Neural cell (in vitro differentiated cells): Measurements from ENCODE around the gene PLA2G4E. TPM values are rescaled to one million over a fixed set of nuclear protein-coding genes. Genes with fewer than 3 reads are reported as not detected.

Experiments used
- H2AFZ ChIP-seq: fragments of 200-600, 300-800 bp; sonication (generic), shearing (Covaris generic); 2 replicates; pipeline ENCODE4 v1.6.0; 2014; ENCODE audit warnings: low read depth, mild to moderate bottlenecking, antibody characterized with exemption, low read length, moderate library complexity
- H3F3A ChIP-seq: fragments of 200-600 bp; shearing (Covaris generic); 2 replicates; pipeline ENCODE4 v1.6.1; 2016; ENCODE audit warnings: mild to moderate bottlenecking, moderate library complexity, mixed read lengths, antibody characterized with exemption, low read length; ENCODE audit not compliant: insufficient read depth, poor library complexity, severe bottlenecking
- H3K27ac ChIP-seq: fragments of 200-600, 300-800 bp; sonication (generic), shearing (Covaris generic); 2 replicates; pipeline ENCODE4 v1.5.1; 2014; ENCODE audit warnings: mild to moderate bottlenecking, low read length, moderate library complexity
- H3K27me3 ChIP-seq: fragments of 300-800, 200-600 bp; sonication (generic), shearing (Covaris generic); 2 replicates; pipeline ENCODE4 v1.6.0; 2014; ENCODE audit warnings: mild to moderate bottlenecking, low read depth, low read length, moderate library complexity; ENCODE audit not compliant: insufficient read depth
- H3K36me3 ChIP-seq: fragments of 300-800, 200-600 bp; sonication (generic), shearing (Covaris generic); 2 replicates; pipeline ENCODE4 v1.5.1; 2014; ENCODE audit warnings: mild to moderate bottlenecking, antibody characterized with exemption, low read length, moderate library complexity; ENCODE audit not compliant: insufficient read depth
- H3K4me2 ChIP-seq: fragments of 300-800, 200-600 bp; sonication (generic), shearing (Covaris generic); 2 replicates; pipeline ENCODE4 v1.6.0; 2014; ENCODE audit warnings: mild to moderate bottlenecking, low read length
- H3K4me3 ChIP-seq: fragments of 300-800, 200-600 bp; sonication (generic), shearing (Covaris generic); 2 replicates; pipeline ENCODE4 v1.5.1; 2014; ENCODE audit warnings: mild to moderate bottlenecking, low read length, moderate library complexity
- H3K79me2 ChIP-seq: fragments of 200-600 bp; shearing (Covaris generic); replicated peaks from 2 replicates; pipeline ENCODE4 v1.6.0; 2014; ENCODE audit warnings: mild to moderate bottlenecking, low read length, moderate library complexity; ENCODE audit not compliant: insufficient read depth
- H3K9ac ChIP-seq: fragments of 300-800, 200-600 bp; sonication (generic), shearing (Covaris generic); 2 replicates; pipeline ENCODE4 v1.6.1; 2016; ENCODE audit warnings: mild to moderate bottlenecking, low read length, mixed read lengths
- H3K9me2 ChIP-seq: fragments of 200-600 bp; shearing (Covaris generic); 2 replicates; pipeline ENCODE4 v1.6.1; 2016; ENCODE audit warnings: mild to moderate bottlenecking, low read length, mixed read lengths; ENCODE audit not compliant: insufficient read depth
- H3K9me3 ChIP-seq: fragments of 200-600, 300-800 bp; sonication (generic), shearing (Covaris generic); 2 replicates; pipeline ENCODE4 v1.6.1; 2016; ENCODE audit warnings: mild to moderate bottlenecking, mixed run types, low read length, moderate library complexity, mixed read lengths
- H4K20me1 ChIP-seq: fragments of 200-600 bp; shearing (Covaris generic); 2 replicates; pipeline ENCODE4 v1.6.1; 2016; ENCODE audit warnings: mild to moderate bottlenecking, mixed run types; ENCODE audit not compliant: insufficient read depth
- EP300 ChIP-seq: fragments of 450-650 bp; conservative IDR thresholded peaks from 2 replicates; pipeline ENCODE4 v1.6.1; 2014; ENCODE audit warnings: antibody characterized with exemption, mild to moderate bottlenecking, moderate library complexity; ENCODE audit not compliant: poor library complexity, severe bottlenecking
- EZH2 ChIP-seq: fragments of 200-600, 300-800 bp; shearing (Covaris generic), sonication (generic); IDR thresholded peaks from 2 replicates; pipeline ENCODE4 v1.6.1; 2014; ENCODE audit warnings: antibody characterized with exemption, low read length, borderline replicate concordance, mild to moderate bottlenecking; ENCODE audit not compliant: insufficient read depth, poor library complexity, severe bottlenecking
- MXI1 ChIP-seq: fragments of 450-650 bp; conservative IDR thresholded peaks from 2 replicates; pipeline ENCODE4 v1.6.1; 2014; ENCODE audit warnings: antibody characterized with exemption, mild to moderate bottlenecking; ENCODE audit not compliant: poor library complexity, severe bottlenecking
- POLR2AphosphoS5 ChIP-seq: IDR thresholded peaks from 2 replicates; pipeline ENCODE4 v1.6.1; 2012
- RAD21 ChIP-seq: fragments of 450-650 bp; conservative IDR thresholded peaks from 2 replicates; pipeline ENCODE4 v1.6.1; 2014; ENCODE audit warnings: antibody characterized with exemption, mild to moderate bottlenecking, moderate library complexity
- SMC3 ChIP-seq: fragments of 450-650 bp; conservative IDR thresholded peaks from 2 replicates; pipeline ENCODE4 v1.6.1; 2014; ENCODE audit warnings: antibody characterized with exemption, mild to moderate bottlenecking, moderate library complexity; ENCODE audit not compliant: poor library complexity
- TAF1 ChIP-seq: IDR thresholded peaks from 2 replicates; pipeline ENCODE4 v1.6.1; 2012; ENCODE audit warnings: low read depth
- polyA plus RNA-seq: library from polyadenylated mRNA; depleted of rRNA; stranded (reverse); fragments of >200 nt; gene quantifications from 2 replicates; pipeline ENCODE4 v1.2.3, GENCODE V29; 2014
- TF ChIP-seq, protein P1 (sequence below): IDR thresholded peaks from 2 replicates; pipeline ENCODE4 v1.6.1; 2012; ENCODE audit warnings: borderline replicate concordance
- TF ChIP-seq, protein P2 (sequence below): fragments of 450-650 bp; IDR thresholded peaks from 2 replicates; pipeline ENCODE4 v1.5.1; 2014; ENCODE audit warnings: antibody characterized with exemption, mild to moderate bottlenecking, moderate library complexity; ENCODE audit not compliant: poor library complexity, severe bottlenecking

Gene PLA2G4E
- polyA plus RNA-seq, 1 donor from 2014 or later, result not detected

DNA sequence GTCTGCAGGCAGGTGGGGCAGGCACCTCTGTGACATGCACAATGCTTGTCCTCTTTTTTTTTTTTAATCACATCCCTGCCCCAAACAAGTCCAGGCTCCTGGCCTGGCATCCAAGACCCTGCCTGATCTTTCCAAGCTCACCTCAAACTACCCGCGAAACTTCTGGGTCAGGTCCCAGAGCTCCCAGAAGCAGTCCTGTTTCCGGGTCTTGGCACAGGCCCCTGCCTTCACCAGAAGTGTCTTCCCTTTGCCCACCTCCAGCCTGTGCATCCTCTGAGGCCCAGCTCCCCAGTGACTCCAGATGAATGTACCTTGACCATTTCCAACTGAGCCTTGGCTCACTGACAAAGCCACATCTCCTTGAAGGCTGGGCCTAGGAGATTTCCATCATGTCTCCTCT lies 23.0 kb downstream of the PLA2G4E start:
- H3K4me2 ChIP-seq, result no peak overlapping the region
- TF ChIP-seq EP300 (no peak), POLR2AphosphoS5 (no peak), EZH2 (no peak), SMC3 (no peak), MXI1 (no peak), RAD21 (no peak), TAF1 (no peak)
- TF ChIP-seq, protein P1, sequence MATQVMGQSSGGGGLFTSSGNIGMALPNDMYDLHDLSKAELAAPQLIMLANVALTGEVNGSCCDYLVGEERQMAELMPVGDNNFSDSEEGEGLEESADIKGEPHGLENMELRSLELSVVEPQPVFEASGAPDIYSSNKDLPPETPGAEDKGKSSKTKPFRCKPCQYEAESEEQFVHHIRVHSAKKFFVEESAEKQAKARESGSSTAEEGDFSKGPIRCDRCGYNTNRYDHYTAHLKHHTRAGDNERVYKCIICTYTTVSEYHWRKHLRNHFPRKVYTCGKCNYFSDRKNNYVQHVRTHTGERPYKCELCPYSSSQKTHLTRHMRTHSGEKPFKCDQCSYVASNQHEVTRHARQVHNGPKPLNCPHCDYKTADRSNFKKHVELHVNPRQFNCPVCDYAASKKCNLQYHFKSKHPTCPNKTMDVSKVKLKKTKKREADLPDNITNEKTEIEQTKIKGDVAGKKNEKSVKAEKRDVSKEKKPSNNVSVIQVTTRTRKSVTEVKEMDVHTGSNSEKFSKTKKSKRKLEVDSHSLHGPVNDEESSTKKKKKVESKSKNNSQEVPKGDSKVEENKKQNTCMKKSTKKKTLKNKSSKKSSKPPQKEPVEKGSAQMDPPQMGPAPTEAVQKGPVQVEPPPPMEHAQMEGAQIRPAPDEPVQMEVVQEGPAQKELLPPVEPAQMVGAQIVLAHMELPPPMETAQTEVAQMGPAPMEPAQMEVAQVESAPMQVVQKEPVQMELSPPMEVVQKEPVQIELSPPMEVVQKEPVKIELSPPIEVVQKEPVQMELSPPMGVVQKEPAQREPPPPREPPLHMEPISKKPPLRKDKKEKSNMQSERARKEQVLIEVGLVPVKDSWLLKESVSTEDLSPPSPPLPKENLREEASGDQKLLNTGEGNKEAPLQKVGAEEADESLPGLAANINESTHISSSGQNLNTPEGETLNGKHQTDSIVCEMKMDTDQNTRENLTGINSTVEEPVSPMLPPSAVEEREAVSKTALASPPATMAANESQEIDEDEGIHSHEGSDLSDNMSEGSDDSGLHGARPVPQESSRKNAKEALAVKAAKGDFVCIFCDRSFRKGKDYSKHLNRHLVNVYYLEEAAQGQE, result no peak
- TF ChIP-seq, protein P2, sequence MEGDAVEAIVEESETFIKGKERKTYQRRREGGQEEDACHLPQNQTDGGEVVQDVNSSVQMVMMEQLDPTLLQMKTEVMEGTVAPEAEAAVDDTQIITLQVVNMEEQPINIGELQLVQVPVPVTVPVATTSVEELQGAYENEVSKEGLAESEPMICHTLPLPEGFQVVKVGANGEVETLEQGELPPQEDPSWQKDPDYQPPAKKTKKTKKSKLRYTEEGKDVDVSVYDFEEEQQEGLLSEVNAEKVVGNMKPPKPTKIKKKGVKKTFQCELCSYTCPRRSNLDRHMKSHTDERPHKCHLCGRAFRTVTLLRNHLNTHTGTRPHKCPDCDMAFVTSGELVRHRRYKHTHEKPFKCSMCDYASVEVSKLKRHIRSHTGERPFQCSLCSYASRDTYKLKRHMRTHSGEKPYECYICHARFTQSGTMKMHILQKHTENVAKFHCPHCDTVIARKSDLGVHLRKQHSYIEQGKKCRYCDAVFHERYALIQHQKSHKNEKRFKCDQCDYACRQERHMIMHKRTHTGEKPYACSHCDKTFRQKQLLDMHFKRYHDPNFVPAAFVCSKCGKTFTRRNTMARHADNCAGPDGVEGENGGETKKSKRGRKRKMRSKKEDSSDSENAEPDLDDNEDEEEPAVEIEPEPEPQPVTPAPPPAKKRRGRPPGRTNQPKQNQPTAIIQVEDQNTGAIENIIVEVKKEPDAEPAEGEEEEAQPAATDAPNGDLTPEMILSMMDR, result no peak
- H3K79me2 ChIP-seq, result no peaks in the 10 kb centered on the region
- no peaks in the 10 kb centered on the region for H3K9me2 ChIP-seq
- H2AFZ ChIP-seq, result no peak overlapping the region
- no peak overlapping the region for H3K9ac ChIP-seq
- no peaks in the 10 kb centered on the region for H3F3A ChIP-seq
- no peaks in the 10 kb centered on the region for H3K9me3 ChIP-seq
- no peak overlapping the region for H3K4me3 ChIP-seq
- H3K36me3 ChIP-seq, result no peaks in the 10 kb centered on the region
- no peaks in the 10 kb centered on the region for H4K20me1 ChIP-seq
- H3K27ac ChIP-seq, result no peak overlapping the region
- H3K27me3 ChIP-seq, result no peaks in the 10 kb centered on the region

DNA sequence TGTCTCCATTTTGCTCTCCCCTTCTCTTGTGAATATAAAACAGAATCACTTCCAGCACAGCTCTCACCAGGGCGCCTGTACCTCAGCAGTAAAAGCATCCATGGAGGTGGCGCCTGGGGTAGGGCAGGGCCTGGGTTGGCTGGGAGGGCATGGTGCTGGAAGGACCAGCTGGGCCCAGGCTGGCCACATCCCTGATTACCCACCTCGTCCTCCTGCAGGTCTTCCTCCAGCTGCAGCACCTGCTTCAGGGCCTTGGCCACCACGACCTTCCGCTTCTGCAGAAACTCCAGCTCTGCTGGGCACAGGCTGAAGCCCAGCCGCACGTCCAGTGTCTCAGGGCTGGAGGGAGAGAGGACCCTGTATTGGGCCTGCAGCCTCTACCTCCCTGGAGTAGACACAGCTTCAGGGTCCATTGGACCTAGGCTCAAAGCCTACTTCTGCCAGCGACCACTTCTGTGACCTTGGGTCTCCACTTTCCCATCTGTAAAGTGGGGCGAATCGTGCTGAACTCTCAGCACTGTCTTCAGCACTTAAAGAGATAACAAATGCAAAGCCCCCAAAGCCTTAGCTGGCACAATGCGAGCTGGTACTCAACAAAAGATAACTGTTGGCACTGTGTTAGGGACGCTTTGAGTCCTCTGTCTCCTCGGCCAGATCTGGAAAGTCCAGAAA lies 23.8 kb downstream of the PLA2G4E start:
- no peak overlapping the region for H2AFZ ChIP-seq
- H4K20me1 ChIP-seq, result no peaks in the 10 kb centered on the region
- no peaks in the 10 kb centered on the region for H3K27me3 ChIP-seq
- no peaks in the 10 kb centered on the region for H3K9me3 ChIP-seq
- no peaks in the 10 kb centered on the region for H3K9me2 ChIP-seq
- H3K4me3 ChIP-seq, result no peak overlapping the region
- no peak overlapping the region for H3K27ac ChIP-seq
- H3K79me2 ChIP-seq, result no peaks in the 10 kb centered on the region
- H3K4me2 ChIP-seq, result no peak overlapping the region
- no peak for TF ChIP-seq TAF1
- TF ChIP-seq POLR2AphosphoS5, result no peak
- TF ChIP-seq, protein P1, result no peak
- TF ChIP-seq EP300, result no peak
- TF ChIP-seq SMC3, result no peak
- TF ChIP-seq, protein P2, result no peak
- TF ChIP-seq RAD21, result no peak
- TF ChIP-seq EZH2, result no peak
- no peak for TF ChIP-seq MXI1
- H3K36me3 ChIP-seq, result no peaks in the 10 kb centered on the region
- no peak overlapping the region for H3K9ac ChIP-seq
- H3F3A ChIP-seq, result no peaks in the 10 kb centered on the region
